ENCODE measurements around the gene UBB. TPM values are rescaled to one million over a fixed set of nuclear protein-coding genes. Genes with fewer than 3 reads are reported as not detected.

Gene UBB
- total and polyA plus RNA-seq, 4 donors = 1,190 to 3,673 (median 1,472) TPM

DNA sequence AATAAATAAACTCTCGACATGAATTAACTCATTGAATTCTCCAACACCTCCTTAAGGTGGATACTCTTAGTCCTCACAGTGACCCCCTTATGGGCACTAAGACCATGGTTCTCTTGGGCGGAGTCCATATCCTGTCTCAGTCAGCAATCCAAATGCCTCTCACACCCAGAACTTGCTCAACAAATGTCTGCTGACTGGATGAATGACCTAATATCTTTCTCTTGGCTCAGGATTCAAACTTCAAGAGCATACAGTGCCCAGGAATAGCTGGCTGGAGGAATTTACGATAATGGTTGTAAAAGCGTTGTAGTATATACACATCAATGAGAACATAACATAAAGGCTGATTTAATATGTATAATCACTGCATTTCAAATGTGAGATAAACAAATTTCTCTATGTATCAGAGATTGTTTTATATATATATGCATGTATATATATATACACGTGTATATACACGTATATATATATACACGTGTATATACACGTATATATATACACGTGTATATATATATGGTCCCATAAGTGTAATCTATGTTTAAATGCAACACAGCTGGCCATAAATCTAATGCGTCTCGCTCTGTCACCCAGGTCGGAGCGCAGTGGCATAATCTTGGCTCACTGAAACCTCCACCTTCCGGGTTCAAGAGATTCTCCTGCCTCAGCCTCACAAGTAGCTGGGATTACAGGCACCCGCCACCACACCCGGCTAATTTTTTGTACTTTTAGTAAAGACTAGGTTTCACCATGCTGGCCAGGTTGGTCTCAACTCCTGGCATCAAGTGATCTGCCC, 6.5 kb upstream of the UBB start:
- 83% methylated on average over 16 of the region's 16 CpGs for WGBS
- Histone ChIP-seq H3K27ac (ENCODE audit: low read depth in 1 of 2, low read length in 2 of 2) (no peak overlapping the region), H3K4me3 (ENCODE audit: low read depth in 1 of 3, low read length in 3 of 3) (no peak overlapping the region), H3K9ac (ENCODE audit: low read depth in 1 of 2, low read length in 2 of 2) (no peak overlapping the region), H3K4me1 (ENCODE audit: control insufficient read depth in 4 of 4, insufficient read depth in 4 of 4, low read length in 3 of 4) (peaks cover 0 to 9% (median 1%) of the 10 kb centered on the region in 4 donors), H3K27me3 (ENCODE audit: control insufficient read depth in 4 of 4, insufficient read depth in 4 of 4, low read length in 3 of 4) (no peaks in the 10 kb centered on the region), H3K36me3 (ENCODE audit: control insufficient read depth in 4 of 4, insufficient read depth in 3 of 4, low read depth in 1 of 4, low read length in 3 of 4) (no peaks in the 10 kb centered on the region), H3K9me3 (ENCODE audit: control insufficient read depth in 4 of 4, low read length in 3 of 4) (no peaks in the 10 kb centered on the region)
- TF ChIP-seq YY1 (IDR thresholded peaks at IDR 0.05) (no peak), RXRA (IDR thresholded peaks at IDR 0.05) (no peak), HNF4A (conservative IDR thresholded peaks at IDR 0.05) (no peak), JUND (IDR thresholded peaks at IDR 0.05) (no peak)
- TF ChIP-seq, protein P1, sequence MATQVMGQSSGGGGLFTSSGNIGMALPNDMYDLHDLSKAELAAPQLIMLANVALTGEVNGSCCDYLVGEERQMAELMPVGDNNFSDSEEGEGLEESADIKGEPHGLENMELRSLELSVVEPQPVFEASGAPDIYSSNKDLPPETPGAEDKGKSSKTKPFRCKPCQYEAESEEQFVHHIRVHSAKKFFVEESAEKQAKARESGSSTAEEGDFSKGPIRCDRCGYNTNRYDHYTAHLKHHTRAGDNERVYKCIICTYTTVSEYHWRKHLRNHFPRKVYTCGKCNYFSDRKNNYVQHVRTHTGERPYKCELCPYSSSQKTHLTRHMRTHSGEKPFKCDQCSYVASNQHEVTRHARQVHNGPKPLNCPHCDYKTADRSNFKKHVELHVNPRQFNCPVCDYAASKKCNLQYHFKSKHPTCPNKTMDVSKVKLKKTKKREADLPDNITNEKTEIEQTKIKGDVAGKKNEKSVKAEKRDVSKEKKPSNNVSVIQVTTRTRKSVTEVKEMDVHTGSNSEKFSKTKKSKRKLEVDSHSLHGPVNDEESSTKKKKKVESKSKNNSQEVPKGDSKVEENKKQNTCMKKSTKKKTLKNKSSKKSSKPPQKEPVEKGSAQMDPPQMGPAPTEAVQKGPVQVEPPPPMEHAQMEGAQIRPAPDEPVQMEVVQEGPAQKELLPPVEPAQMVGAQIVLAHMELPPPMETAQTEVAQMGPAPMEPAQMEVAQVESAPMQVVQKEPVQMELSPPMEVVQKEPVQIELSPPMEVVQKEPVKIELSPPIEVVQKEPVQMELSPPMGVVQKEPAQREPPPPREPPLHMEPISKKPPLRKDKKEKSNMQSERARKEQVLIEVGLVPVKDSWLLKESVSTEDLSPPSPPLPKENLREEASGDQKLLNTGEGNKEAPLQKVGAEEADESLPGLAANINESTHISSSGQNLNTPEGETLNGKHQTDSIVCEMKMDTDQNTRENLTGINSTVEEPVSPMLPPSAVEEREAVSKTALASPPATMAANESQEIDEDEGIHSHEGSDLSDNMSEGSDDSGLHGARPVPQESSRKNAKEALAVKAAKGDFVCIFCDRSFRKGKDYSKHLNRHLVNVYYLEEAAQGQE (IDR thresholded peaks at IDR 0.05) = no peak
- TF ChIP-seq, protein P2, sequence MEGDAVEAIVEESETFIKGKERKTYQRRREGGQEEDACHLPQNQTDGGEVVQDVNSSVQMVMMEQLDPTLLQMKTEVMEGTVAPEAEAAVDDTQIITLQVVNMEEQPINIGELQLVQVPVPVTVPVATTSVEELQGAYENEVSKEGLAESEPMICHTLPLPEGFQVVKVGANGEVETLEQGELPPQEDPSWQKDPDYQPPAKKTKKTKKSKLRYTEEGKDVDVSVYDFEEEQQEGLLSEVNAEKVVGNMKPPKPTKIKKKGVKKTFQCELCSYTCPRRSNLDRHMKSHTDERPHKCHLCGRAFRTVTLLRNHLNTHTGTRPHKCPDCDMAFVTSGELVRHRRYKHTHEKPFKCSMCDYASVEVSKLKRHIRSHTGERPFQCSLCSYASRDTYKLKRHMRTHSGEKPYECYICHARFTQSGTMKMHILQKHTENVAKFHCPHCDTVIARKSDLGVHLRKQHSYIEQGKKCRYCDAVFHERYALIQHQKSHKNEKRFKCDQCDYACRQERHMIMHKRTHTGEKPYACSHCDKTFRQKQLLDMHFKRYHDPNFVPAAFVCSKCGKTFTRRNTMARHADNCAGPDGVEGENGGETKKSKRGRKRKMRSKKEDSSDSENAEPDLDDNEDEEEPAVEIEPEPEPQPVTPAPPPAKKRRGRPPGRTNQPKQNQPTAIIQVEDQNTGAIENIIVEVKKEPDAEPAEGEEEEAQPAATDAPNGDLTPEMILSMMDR (IDR thresholded peaks at IDR 0.05; ENCODE audit: low read depth, low read length, missing input control) = no peak
- TF ChIP-seq, protein P3, sequence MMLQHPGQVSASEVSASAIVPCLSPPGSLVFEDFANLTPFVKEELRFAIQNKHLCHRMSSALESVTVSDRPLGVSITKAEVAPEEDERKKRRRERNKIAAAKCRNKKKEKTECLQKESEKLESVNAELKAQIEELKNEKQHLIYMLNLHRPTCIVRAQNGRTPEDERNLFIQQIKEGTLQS (IDR thresholded peaks at IDR 0.05) = no peak
- no peak for DNase-seq (ENCODE audit: low spot score)

DNA sequence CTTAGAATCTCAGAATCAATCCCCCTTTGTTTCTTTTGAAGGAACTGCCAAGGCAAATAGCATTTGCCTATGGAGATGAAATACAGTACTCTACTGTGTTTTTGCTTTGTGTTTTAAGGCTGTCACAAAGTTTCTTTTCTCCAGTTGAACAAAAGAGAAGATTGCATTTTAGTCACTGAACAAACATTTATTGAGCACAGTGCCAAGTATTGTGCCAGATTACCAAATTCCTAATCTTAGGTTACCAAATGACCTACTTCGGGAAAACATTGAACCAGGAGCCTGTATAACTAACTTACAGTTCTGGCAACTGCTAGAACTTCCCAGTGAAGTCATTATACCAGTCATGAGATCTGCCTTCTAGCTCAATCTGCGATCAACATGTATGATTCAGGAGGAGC, 3.0 kb upstream of the UBB start:
- no peak for DNase-seq (ENCODE audit: low spot score)
- peaks cover 0 to 14% (median 7%) of the 10 kb centered on the region in 4 donors for H3K4me1 ChIP-seq (ENCODE audit: control insufficient read depth in 4 of 4, insufficient read depth in 4 of 4, low read length in 3 of 4)
- peak overlapping the region in 1 of 2 donors; percentile 71 for H3K9ac ChIP-seq (ENCODE audit: low read depth in 1 of 2, low read length in 2 of 2)
- H3K36me3 ChIP-seq (ENCODE audit: control insufficient read depth in 4 of 4, insufficient read depth in 3 of 4, low read depth in 1 of 4, low read length in 3 of 4) = peaks cover 0 to 5% (median 1%) of the 10 kb centered on the region in 4 donors
- H3K4me3 ChIP-seq (ENCODE audit: low read depth in 1 of 3, low read length in 3 of 3) = no peak overlapping the region
- H3K27ac ChIP-seq (ENCODE audit: low read depth in 1 of 2, low read length in 2 of 2) = peak overlapping the region; percentile 87 to 90
- 27% methylated on average over 2 of the region's 2 CpGs for WGBS
- H3K9me3 ChIP-seq (ENCODE audit: control insufficient read depth in 4 of 4, low read length in 3 of 4) = no peaks in the 10 kb centered on the region
- no peaks in the 10 kb centered on the region for H3K27me3 ChIP-seq (ENCODE audit: control insufficient read depth in 4 of 4, insufficient read depth in 4 of 4, low read length in 3 of 4)
- TF ChIP-seq, protein P4, sequence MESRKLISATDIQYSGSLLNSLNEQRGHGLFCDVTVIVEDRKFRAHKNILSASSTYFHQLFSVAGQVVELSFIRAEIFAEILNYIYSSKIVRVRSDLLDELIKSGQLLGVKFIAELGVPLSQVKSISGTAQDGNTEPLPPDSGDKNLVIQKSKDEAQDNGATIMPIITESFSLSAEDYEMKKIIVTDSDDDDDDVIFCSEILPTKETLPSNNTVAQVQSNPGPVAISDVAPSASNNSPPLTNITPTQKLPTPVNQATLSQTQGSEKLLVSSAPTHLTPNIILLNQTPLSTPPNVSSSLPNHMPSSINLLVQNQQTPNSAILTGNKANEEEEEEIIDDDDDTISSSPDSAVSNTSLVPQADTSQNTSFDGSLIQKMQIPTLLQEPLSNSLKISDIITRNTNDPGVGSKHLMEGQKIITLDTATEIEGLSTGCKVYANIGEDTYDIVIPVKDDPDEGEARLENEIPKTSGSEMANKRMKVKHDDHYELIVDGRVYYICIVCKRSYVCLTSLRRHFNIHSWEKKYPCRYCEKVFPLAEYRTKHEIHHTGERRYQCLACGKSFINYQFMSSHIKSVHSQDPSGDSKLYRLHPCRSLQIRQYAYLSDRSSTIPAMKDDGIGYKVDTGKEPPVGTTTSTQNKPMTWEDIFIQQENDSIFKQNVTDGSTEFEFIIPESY (IDR thresholded peaks at IDR 0.05) = peak; percentile 37
- TF ChIP-seq HNF4A (conservative IDR thresholded peaks at IDR 0.05) (peak; percentile 54 to 57), SP1 (IDR thresholded peaks at IDR 0.05) (peak; percentile 68), FOXA2 (IDR thresholded peaks at IDR 0.05) (peak; percentile 19), FOXA1 (IDR thresholded peaks at IDR 0.05) (no peak), NR2F2 (IDR thresholded peaks at IDR 0.05) (no peak), RXRA (IDR thresholded peaks at IDR 0.05) (peak; percentile 57 to 69), GABPA (IDR thresholded peaks at IDR 0.05 in 1 of 2, conservative IDR thresholded peaks at IDR 0.05 in 1 of 2) (no peak), YY1 (IDR thresholded peaks at IDR 0.05) (peak; percentile 87), JUND (IDR thresholded peaks at IDR 0.05) (no peak), EGR1 (IDR thresholded peaks at IDR 0.05; ENCODE audit: low read depth in 2 of 2) (no peak), HNF4G (IDR thresholded peaks at IDR 0.05) (no peak), RAD21 (IDR thresholded peaks at IDR 0.05) (peak; percentile 23 to 29)
- TF ChIP-seq, protein P1 (IDR thresholded peaks at IDR 0.05) = peak; percentile 15
- TF ChIP-seq, protein P3 (IDR thresholded peaks at IDR 0.05) = no peak
- TF ChIP-seq, protein P2 (IDR thresholded peaks at IDR 0.05; ENCODE audit: low read depth, low read length, missing input control) = no peak
